Measurements from ENCODE around the gene ANKRD63.

Gene ANKRD63

GRCh38 chr15:40254452-40254851, 28.4 kb downstream of the ANKRD63 start:
- DNase-seq: no peak

- no peak for DNase-seq
These were observed 29.6 kb downstream of the ANKRD63 start for GRCh38 chr15:40253167-40253790.

- no peak for DNase-seq
These were observed 30.3 kb downstream of the ANKRD63 start for GRCh38 chr15:40252438-40253166.

GRCh38 chr15:40252141-40252437, 30.8 kb downstream of the ANKRD63 start:
- DNase-seq: no peak

GRCh38 chr15:40251486-40252140, 31.3 kb downstream of the ANKRD63 start:
- DNase-seq: no peak

GRCh38 chr15:40250771-40251483, 31.9 kb downstream of the ANKRD63 start:
- DNase-seq: no peak

- no peak for DNase-seq
These were observed 32.6 kb downstream of the ANKRD63 start for GRCh38 chr15:40250304-40250656.

- no peak for DNase-seq
These were observed 33.2 kb downstream of the ANKRD63 start for GRCh38 chr15:40249477-40250303.

- no peak for DNase-seq
These were observed 34.7 kb downstream of the ANKRD63 start for GRCh38 chr15:40248006-40248783.

- no peak for DNase-seq
These were observed 35.4 kb downstream of the ANKRD63 start for GRCh38 chr15:40247406-40247971.

- DNase-seq: no peak
These were observed 36.2 kb downstream of the ANKRD63 start for GRCh38 chr15:40246496-40247280.

- DNase-seq: no peak
These were observed 37.0 kb downstream of the ANKRD63 start for GRCh38 chr15:40245666-40246450.

- no peak for DNase-seq
These were observed 37.8 kb downstream of the ANKRD63 start for GRCh38 chr15:40244961-40245523.

- no peak for DNase-seq
These were observed 39.6 kb downstream of the ANKRD63 start for GRCh38 chr15:40243126-40243810.

- DNase-seq: no peak
These were observed 40.3 kb downstream of the ANKRD63 start for GRCh38 chr15:40242601-40243000.

- DNase-seq: no peak
These were observed 40.7 kb downstream of the ANKRD63 start for GRCh38 chr15:40242213-40242599.

GRCh38 chr15:40241269-40242212, 41.3 kb downstream of the ANKRD63 start:
- DNase-seq: no peak
